Measurements from ENCODE around the gene EIF3K.
"Not testable (repeated sequence)": the region's sequence is repeated elsewhere in the genome, so short reads cannot be mapped to it uniquely, and the experiment has no call there.

Gene EIF3K

GRCh38 chr19:38618590-38619360 is at the start of gene EIF3K:
Gene EIF3K (plus strand): TSS chr19:38619188. CDS start chr19:38619269, 81 bp downstream.
- peak within 1 kb of the TSS; percentile 77 to 90 for H3K27ac ChIP-seq
- TF ChIP-seq CTCF (IDR thresholded peaks at IDR 0.05) = no peak
- H3K4me3 ChIP-seq = peak within 1 kb of the TSS; percentile 95
- peak; percentile 99 for DNase-seq (ENCODE audit: low spot score)

GRCh38 chr19:38569368-38569983 is 49.5 kb upstream of the EIF3K start:
- DNase-seq (ENCODE audit: low spot score) = no peak
- Histone ChIP-seq H3K27ac (no peak overlapping the region), H3K4me3 (no peak overlapping the region)
- no peak for TF ChIP-seq CTCF (IDR thresholded peaks at IDR 0.05)

- Histone ChIP-seq H3K4me3 (no peak overlapping the region), H3K27ac (no peak overlapping the region)
- TF ChIP-seq CTCF (IDR thresholded peaks at IDR 0.05) = no peak
- no peak for DNase-seq (ENCODE audit: low spot score)
Measured at GRCh38 chr19:38571682-38572081, 47.3 kb upstream of the EIF3K start.

GRCh38 chr19:38577826-38578225 is 41.2 kb upstream of the EIF3K start:
- no peak overlapping the region for H3K4me3 ChIP-seq
- no peak for TF ChIP-seq CTCF (IDR thresholded peaks at IDR 0.05)
- H3K27ac ChIP-seq = no peak overlapping the region
- no peak for DNase-seq (ENCODE audit: low spot score)

GRCh38 chr19:38579304-38579703 is 39.7 kb upstream of the EIF3K start:
- not testable (repeated sequence) for H3K27ac ChIP-seq; H3K4me3 ChIP-seq; DNase-seq (ENCODE audit: low spot score)

GRCh38 chr19:38580080-38580479 is 38.9 kb upstream of the EIF3K start:
- DNase-seq (ENCODE audit: low spot score) = no peak
- Histone ChIP-seq H3K4me3 (no peak overlapping the region), H3K27ac (no peak overlapping the region)
- TF ChIP-seq CTCF (IDR thresholded peaks at IDR 0.05) = no peak

GRCh38 chr19:38583219-38583984 is 35.6 kb upstream of the EIF3K start:
- H3K27ac ChIP-seq = no peak overlapping the region
- DNase-seq (ENCODE audit: low spot score) = no peak
- no peak for TF ChIP-seq CTCF (IDR thresholded peaks at IDR 0.05)
- H3K4me3 ChIP-seq = no peak overlapping the region

All from coronary artery (tissue), 2 donors.